GM12872 (cell line): ENCODE measurements around the gene CUX1.

Experiments
- TF ChIP-seq, protein P1 (sequence below): IDR thresholded peaks from 3 replicates; pipeline ENCODE4 v1.5.1; 2011; ENCODE audit warnings: low read depth, mild to moderate bottlenecking, low read length, moderate library complexity; ENCODE audit not compliant: insufficient read depth

CUX1 gene

DNA sequence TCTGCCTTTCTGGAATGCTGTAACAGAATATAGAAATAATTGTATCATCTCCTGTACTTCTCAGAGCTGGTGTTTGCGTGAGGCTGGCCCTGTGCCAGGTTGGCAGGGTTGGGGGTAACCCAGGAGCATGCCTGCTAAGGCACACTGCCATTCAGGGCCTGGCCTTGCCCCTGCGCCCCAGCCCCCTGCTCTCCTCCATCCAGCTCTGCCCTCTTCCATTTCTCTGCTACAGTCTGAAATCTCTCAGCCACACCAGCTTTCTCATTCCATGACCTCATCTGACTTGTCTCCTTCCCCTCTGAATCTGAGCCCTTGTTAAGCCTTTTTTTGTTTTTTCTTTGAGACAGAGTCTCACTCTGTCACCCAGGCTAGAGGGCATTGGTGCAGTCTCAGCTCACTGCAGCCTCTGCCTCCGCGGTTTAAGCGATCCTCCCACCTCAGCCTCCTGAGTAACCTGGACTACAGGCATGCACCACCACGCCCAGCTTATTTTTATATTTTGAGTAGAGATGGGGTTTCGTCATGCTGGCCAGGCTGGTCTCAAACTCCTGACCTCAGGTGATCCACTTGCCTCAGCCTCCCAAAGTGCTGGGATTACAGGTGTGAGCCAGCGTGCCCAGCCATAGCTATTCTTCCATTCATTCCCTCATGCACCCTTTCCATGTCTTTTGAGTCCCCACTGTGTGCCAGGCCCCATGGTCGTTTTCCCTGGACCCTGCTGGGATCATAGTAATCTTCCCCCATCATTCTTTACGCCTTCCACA lies 206.8 kb downstream of the CUX1 start:
- TF ChIP-seq, protein P1, sequence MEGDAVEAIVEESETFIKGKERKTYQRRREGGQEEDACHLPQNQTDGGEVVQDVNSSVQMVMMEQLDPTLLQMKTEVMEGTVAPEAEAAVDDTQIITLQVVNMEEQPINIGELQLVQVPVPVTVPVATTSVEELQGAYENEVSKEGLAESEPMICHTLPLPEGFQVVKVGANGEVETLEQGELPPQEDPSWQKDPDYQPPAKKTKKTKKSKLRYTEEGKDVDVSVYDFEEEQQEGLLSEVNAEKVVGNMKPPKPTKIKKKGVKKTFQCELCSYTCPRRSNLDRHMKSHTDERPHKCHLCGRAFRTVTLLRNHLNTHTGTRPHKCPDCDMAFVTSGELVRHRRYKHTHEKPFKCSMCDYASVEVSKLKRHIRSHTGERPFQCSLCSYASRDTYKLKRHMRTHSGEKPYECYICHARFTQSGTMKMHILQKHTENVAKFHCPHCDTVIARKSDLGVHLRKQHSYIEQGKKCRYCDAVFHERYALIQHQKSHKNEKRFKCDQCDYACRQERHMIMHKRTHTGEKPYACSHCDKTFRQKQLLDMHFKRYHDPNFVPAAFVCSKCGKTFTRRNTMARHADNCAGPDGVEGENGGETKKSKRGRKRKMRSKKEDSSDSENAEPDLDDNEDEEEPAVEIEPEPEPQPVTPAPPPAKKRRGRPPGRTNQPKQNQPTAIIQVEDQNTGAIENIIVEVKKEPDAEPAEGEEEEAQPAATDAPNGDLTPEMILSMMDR = no peak

DNA sequence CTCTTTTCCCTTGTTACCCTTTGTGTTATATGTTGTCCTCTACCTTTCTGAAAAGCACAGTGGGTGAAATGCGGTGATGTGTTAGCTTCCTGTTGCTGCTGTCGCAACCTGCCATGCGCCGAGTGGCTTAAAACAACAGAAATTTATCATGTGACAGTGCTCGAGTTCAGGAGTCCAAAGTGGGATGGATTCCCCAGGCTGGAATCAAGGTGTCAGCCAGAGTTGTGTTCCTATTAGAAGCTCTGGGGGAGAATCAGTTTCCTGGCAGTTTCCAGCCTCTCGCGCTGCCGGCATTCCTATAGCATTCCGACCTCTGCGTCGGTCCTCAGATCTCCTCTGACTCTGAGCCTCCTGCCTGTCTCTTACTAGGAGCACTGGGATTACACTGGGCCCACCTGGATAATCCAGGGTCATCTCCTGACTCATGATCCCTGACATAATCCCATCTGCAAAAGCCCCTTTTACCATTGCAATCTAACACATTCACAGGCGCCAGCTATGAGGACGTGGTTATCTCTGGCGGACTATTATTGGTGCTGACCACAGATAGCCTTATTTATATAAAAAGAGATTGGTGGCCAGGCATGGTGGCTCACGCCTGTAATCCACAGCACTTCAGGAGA lies 207.5 kb downstream of the CUX1 start:
- TF ChIP-seq, protein P1 = no peak

DNA sequence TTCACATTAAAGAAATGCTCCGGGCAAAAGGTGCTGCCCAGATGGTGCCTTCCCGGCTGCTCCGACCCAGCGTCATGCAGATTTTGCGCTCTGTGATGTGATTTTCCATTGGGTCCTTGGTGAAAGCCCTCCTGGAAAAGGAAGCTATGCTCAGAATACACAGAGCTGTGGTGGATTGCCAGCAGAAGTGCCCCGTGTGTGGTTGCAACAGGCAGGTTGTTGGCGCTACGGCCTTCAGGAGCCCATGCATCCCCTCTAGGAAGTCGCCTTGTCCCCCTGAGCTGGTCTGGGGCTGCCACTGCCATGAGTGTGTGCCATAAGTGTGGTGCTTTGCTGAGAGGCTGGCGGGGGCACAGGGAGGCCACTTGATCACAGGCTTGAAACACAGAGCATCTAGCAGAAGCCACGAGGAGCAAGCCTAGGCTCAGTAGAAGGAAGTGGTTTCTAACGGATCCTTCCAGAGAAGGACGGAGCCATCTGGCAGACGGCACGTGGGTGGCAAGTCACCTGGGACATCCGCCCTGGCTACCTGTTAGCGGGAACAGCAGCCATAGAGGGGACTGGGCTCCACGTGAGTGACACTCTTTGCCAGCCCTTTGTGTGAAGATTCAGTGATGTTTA lies 210.9 kb downstream of the CUX1 start:
- TF ChIP-seq, protein P1 = no peak

DNA sequence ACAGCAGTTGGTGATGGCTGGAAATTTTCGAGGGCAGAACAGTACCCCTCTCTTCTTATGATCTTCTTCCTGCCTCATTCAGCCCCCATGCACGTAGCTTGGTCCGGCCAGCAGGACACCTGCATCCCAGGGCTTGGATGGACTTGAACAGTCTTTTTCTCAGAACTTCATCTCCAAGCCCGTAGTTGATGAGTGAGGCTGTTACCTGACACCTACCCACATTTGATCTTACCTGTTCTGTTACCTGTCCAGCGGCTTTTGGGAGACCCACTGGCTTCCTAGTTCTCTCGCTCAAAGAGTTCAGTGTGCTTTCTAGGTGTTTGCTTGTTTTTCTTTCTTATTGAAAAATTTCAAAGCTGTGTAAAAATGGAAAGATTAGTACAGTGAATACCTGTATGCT lies 212.2 kb downstream of the CUX1 start:
- TF ChIP-seq, protein P1 = no peak

DNA sequence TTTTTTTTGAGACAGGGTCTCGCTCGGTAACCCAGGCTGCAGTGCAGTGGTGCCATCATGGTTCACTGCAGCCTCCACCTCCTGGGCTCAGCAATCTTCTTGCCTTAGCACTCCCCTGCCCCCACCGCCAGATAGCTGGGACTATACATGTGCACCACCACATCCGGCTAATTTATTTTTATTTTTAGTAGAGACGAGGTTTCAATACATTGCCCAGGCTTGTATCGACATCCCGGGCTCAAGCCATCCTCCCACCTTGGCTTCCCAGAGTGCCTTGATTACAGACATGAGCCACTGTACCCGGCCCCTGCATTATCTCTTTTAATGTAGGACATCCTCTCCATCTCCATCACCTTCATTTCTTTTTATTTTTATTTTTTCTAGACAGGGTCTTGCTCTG lies 213.3 kb downstream of the CUX1 start:
- TF ChIP-seq, protein P1 = no peak

DNA sequence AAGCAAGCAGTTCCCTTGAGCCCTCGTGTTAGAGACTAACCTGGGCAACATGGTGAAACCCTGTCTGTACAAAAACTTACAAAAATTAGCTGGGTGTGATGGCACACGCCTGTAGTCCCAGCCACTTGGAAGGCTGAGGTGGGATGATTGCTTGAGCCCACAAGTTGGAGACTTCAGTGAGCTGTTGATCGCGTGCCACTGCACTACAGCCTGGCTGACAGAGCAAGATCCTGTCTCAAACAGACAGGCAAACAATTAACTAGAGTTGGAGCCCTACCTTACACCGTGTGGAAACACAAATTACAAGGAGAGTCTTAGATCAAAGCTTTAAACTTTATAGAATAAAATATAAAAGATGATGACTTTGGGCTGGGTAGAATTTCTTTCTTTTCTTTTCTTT lies 219.5 kb downstream of the CUX1 start:
- TF ChIP-seq, protein P1 = no peak

DNA sequence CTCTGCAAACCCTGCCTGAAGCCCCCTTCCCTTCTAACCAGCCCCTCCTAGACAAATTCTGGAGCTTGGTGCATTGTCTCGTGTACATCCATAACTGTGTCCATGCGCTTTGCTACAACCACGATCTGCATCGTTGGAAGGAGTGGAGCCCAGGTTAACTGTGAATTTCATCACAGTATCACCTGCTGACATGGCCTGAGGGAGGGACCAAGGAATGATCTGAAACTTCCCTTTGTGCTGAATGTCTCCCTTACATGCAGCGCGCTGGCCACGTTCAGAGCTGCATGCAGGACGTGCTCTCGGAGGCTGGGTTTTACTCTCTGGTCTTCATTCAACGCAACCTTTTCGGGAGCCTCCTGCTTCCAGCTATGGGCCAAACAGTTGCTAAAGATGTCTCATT lies 222.3 kb downstream of the CUX1 start:
- TF ChIP-seq, protein P1 = no peak
